Measurements from ENCODE around the gene PBXIP1.
A peak's percentile ranks its signal among the peaks of the same experiment; 100 is the strongest.
"Not testable (repeated sequence)": the region's sequence is repeated elsewhere in the genome, so short reads cannot be mapped to it uniquely, and the experiment has no call there.

PBXIP1 gene

GRCh38 chr1:154998201-154998780 lies 42.4 kb upstream of the PBXIP1 start:
- H3K4me3 ChIP-seq (ENCODE audit: low read depth in 1 of 2, low read length in 2 of 2): no peak overlapping the region
- peak overlapping the region; percentile 51; the same call in 1 of the 2 replicates for H3K4me2 ChIP-seq (ENCODE audit: insufficient read depth, low read length)
- H3K36me3 ChIP-seq (ENCODE audit: insufficient read depth, low read length): no peaks in the 10 kb centered on the region
- no peaks in the 10 kb centered on the region for H3K9me3 ChIP-seq (ENCODE audit: insufficient read depth, low read length, severe bottlenecking)
- H3K9ac ChIP-seq (ENCODE audit: low read depth, low read length): no peak overlapping the region
- no peak for ATAC-seq (ENCODE audit: insufficient read depth, low read depth)
- no peak overlapping the region for H3K27ac ChIP-seq (ENCODE audit: low read length)
- H3K4me1 ChIP-seq (ENCODE audit: insufficient read depth, low read length): peaks cover 37% of the 10 kb centered on the region
- peaks cover 52% of the 10 kb centered on the region for H3K27me3 ChIP-seq (ENCODE audit: insufficient read depth, low read length, poor library complexity)
- TF ChIP-seq EZH2 (IDR thresholded peaks at IDR 0.05; ENCODE audit: borderline replicate concordance, low read depth, low read length, severe bottlenecking) (no peak), CTCF (IDR thresholded peaks at IDR 0.05; ENCODE audit: borderline replicate concordance, extremely low read depth, low read length, poor library complexity, severe bottlenecking) (peak; percentile 26)
- H2AFZ ChIP-seq (ENCODE audit: low read depth, low read length): no peak overlapping the region
- peaks cover 68% of the 10 kb centered on the region for H4K20me1 ChIP-seq (ENCODE audit: insufficient read depth, low read length)
- H3K79me2 ChIP-seq (ENCODE audit: insufficient read depth, low read length): no peaks in the 10 kb centered on the region
- no peak for DNase-seq

GRCh38 chr1:154996966-154997701 lies 41.2 kb upstream of the PBXIP1 start:
- H3K4me1 ChIP-seq (ENCODE audit: insufficient read depth, low read length): peaks cover 37% of the 10 kb centered on the region
- ATAC-seq (ENCODE audit: insufficient read depth, low read depth): no peak

GRCh38 chr1:154995301-154995983 lies 39.5 kb upstream of the PBXIP1 start:
- not testable (repeated sequence) for H2AFZ ChIP-seq (ENCODE audit: low read depth, low read length); H3K9me3 ChIP-seq (ENCODE audit: insufficient read depth, low read length, severe bottlenecking); H3K4me3 ChIP-seq (ENCODE audit: low read depth in 1 of 2, low read length in 2 of 2); ATAC-seq (ENCODE audit: insufficient read depth, low read depth); H3K27ac ChIP-seq (ENCODE audit: low read length); H3K79me2 ChIP-seq (ENCODE audit: insufficient read depth, low read length); H3K9ac ChIP-seq (ENCODE audit: low read depth, low read length); H3K4me2 ChIP-seq (ENCODE audit: insufficient read depth, low read length); H3K36me3 ChIP-seq (ENCODE audit: insufficient read depth, low read length)
- peaks cover 53% of the 10 kb centered on the region for H4K20me1 ChIP-seq (ENCODE audit: insufficient read depth, low read length)
- peak; percentile 43 for DNase-seq
- TF ChIP-seq CTCF (IDR thresholded peaks at IDR 0.05; ENCODE audit: borderline replicate concordance, extremely low read depth, low read length, poor library complexity, severe bottlenecking): peak; percentile 47
- H3K27me3 ChIP-seq (ENCODE audit: insufficient read depth, low read length, poor library complexity): peaks cover 29% of the 10 kb centered on the region
- peaks cover 25% of the 10 kb centered on the region for H3K4me1 ChIP-seq (ENCODE audit: insufficient read depth, low read length)

More at GRCh38 chr1:154996966-154997701, 41.2 kb upstream of the PBXIP1 start:
- Histone ChIP-seq H3K36me3 (ENCODE audit: insufficient read depth, low read length) (no peaks in the 10 kb centered on the region), H3K9me3 (ENCODE audit: insufficient read depth, low read length, severe bottlenecking) (no peaks in the 10 kb centered on the region), H3K79me2 (ENCODE audit: insufficient read depth, low read length) (no peaks in the 10 kb centered on the region), H3K27me3 (ENCODE audit: insufficient read depth, low read length, poor library complexity) (peaks cover 45% of the 10 kb centered on the region), H3K27ac (ENCODE audit: low read length) (no peak overlapping the region), H4K20me1 (ENCODE audit: insufficient read depth, low read length) (peaks cover 68% of the 10 kb centered on the region), H3K4me3 (ENCODE audit: low read depth in 1 of 2, low read length in 2 of 2) (no peak overlapping the region), H3K4me2 (ENCODE audit: insufficient read depth, low read length) (no peak overlapping the region), H2AFZ (ENCODE audit: low read depth, low read length) (no peak overlapping the region), H3K9ac (ENCODE audit: low read depth, low read length) (no peak overlapping the region)
- DNase-seq: no peak
- TF ChIP-seq EZH2 (IDR thresholded peaks at IDR 0.05; ENCODE audit: borderline replicate concordance, low read depth, low read length, severe bottlenecking) (no peak), CTCF (IDR thresholded peaks at IDR 0.05; ENCODE audit: borderline replicate concordance, extremely low read depth, low read length, poor library complexity, severe bottlenecking) (no peak)

All from DND-41 (cell line).